Measurements from ENCODE around the gene VGLL1. TPM values are rescaled to one million over a fixed set of nuclear protein-coding genes. Genes with fewer than 3 reads are reported as not detected.
A peak's percentile ranks its signal among the peaks of the same experiment; 100 is the strongest.

VGLL1 gene
- total RNA-seq, 5 donors from 2014 or later (not counting 1 experiment from before 2014, with no cell fraction given), result not detected

DNA sequence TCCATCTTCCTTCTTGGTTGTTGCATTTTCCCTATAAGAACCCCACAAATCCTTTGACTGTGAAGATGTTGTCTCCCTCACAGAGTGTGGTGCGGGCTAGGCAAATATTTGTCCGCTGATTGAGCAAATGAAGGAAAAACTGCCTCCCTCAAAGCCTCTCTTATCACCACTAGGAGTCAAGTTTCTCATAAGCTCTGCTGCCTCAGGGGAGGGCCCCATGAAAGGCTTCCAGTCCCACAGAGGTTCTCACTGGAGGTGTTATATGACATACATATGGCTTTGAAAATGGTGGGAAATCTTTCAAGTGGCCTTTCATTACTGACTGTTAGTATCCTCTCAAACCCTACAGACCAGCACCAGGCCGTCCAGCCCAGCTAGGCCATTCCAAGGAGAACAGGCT, 9.3 kb downstream of the VGLL1 start:
- POLR2A ChIA-PET, result no interaction called here
- Mint-ChIP-seq H3K4me3 (no peak overlapping the region), H3K4me1 (peaks cover 26 to 36% (median 34%) of the 10 kb centered on the region in 3 donors), H3K36me3 (no peaks in the 10 kb centered on the region), H3K27ac (no peak overlapping the region), H3K27me3 (peaks cover 0 to 25% of the 10 kb centered on the region in 2 donors), H3K9me3 (no peaks in the 10 kb centered on the region)
- no peak for DNase-seq
- H3K36me3 ChIP-seq (ENCODE audit: control insufficient read depth in 2 of 2, extremely low read depth in 1 of 2, insufficient read depth in 1 of 2, low read length in 1 of 2), result no peaks in the 10 kb centered on the region
- no peak overlapping the region for H3K27ac ChIP-seq (ENCODE audit: low read length)
- CTCF ChIA-PET, result no interaction called here
- H3K4me1 ChIP-seq (ENCODE audit: control insufficient read depth in 1 of 2, extremely low read depth in 1 of 2, insufficient read depth in 2 of 2, low read length in 2 of 2), result peaks cover 4 to 14% of the 10 kb centered on the region in 2 experiments
- no CpG with 5 or more reads among the region's 3 CpGs for WGBS (ENCODE audit: insufficient coverage)
- H3K4me3 ChIP-seq (ENCODE audit: control insufficient read depth in 1 of 2, extremely low read depth in 1 of 2, low read length in 1 of 2), result no peak overlapping the region
- H3K9me3 ChIP-seq, result no peaks in the 10 kb centered on the region
- ATAC-seq (replicated peaks in 1 of 4), result no peak
- H3K27me3 ChIP-seq (replicated peaks in 1 of 2; ENCODE audit: control insufficient read depth in 2 of 2, extremely low read depth in 1 of 2, insufficient read depth in 2 of 2, low read length in 1 of 2), result no peaks in the 10 kb centered on the region

DNA sequence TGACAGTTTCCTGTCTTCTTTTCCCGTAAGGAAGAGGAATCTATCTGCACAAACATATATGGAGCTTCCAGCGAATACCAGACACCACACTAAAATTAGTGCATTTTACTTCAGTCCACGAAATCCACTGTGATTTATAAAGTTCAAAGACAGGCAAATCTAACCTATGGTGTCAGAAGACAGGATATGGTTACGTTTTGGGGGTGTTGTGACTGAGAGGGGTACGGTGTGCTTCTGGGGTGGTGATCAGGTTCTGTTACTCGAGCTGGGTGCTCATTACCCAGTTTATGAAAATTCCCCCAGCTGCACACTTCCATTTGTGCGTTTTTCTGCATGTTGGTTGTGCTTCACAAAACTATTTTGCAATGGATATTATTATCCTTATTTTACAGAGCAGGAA, 10.3 kb downstream of the VGLL1 start:
- H3K27ac Mint-ChIP-seq, result peak overlapping the region in 1 of 2 donors; percentile 36
- H3K36me3 ChIP-seq (ENCODE audit: control insufficient read depth in 2 of 2, extremely low read depth in 1 of 2, insufficient read depth in 1 of 2, low read length in 1 of 2), result no peaks in the 10 kb centered on the region
- no peak overlapping the region for H3K27ac ChIP-seq (ENCODE audit: low read length)
- ATAC-seq (replicated peaks in 1 of 4) (peak in 3 of 4 experiments; percentile 50 to 77 (median 51)), DNase-seq (peak in 3 of 35 experiments; percentile 1 to 12 (median 1))
- no peaks in the 10 kb centered on the region for H3K9me3 ChIP-seq
- no peaks in the 10 kb centered on the region for H3K9me3 Mint-ChIP-seq
- peaks cover 0 to 22% of the 10 kb centered on the region in 2 donors for H3K27me3 Mint-ChIP-seq
- no peaks in the 10 kb centered on the region for H3K36me3 Mint-ChIP-seq
- H3K4me3 ChIP-seq (ENCODE audit: control insufficient read depth in 1 of 2, extremely low read depth in 1 of 2, low read length in 1 of 2), result no peak overlapping the region
- no CpG with 5 or more reads among the region's 7 CpGs for WGBS (ENCODE audit: insufficient coverage)
- CTCF ChIA-PET, result no interaction called here
- H3K4me3 Mint-ChIP-seq, result no peak overlapping the region
- H3K4me1 ChIP-seq (ENCODE audit: control insufficient read depth in 1 of 2, extremely low read depth in 1 of 2, insufficient read depth in 2 of 2, low read length in 2 of 2), result peaks cover 4 to 22% of the 10 kb centered on the region in 2 experiments
- H3K4me1 Mint-ChIP-seq, result peaks cover 36 to 46% (median 44%) of the 10 kb centered on the region in 3 donors
- no peaks in the 10 kb centered on the region for H3K27me3 ChIP-seq (replicated peaks in 1 of 2; ENCODE audit: control insufficient read depth in 2 of 2, extremely low read depth in 1 of 2, insufficient read depth in 2 of 2, low read length in 1 of 2)
- POLR2A ChIA-PET, result interaction anchor here (0.6 to 0.7 kb wide), 2 partner anchors 46 to 139 kb away, joined by 3 read pairs; no protein-coding TSS in a partner anchor

DNA sequence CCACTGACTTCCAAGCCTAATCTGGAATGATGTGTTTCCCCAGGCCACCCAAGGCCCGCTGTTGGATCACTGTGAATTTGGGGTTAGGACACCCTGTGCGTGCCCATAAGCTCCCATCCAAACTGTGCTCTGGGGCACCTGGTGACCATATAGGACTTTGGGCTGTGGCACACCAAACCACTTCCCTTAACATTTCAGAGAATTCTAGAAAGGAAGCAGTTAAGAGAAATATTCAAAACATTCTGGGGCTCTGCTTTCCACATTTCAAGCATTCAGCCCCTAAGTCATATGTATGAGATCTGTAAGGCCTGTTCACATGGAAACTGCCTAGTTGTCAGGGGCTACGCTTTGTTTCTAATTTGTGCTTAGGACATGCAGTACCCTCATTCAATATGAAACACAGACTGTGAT, 14.4 kb downstream of the VGLL1 start:
- Mint-ChIP-seq H3K27me3 (peaks cover 0 to 7% of the 10 kb centered on the region in 2 donors), H3K4me1 (peaks cover 39 to 57% (median 55%) of the 10 kb centered on the region in 3 donors), H3K27ac (peak overlapping the region; percentile 83 to 89), H3K36me3 (no peaks in the 10 kb centered on the region), H3K9me3 (no peaks in the 10 kb centered on the region), H3K4me3 (peak overlapping the region in 1 of 3 donors; percentile 34)
- H3K9me3 ChIP-seq, result no peaks in the 10 kb centered on the region
- H3K36me3 ChIP-seq (ENCODE audit: control insufficient read depth in 2 of 2, extremely low read depth in 1 of 2, insufficient read depth in 1 of 2, low read length in 1 of 2), result no peaks in the 10 kb centered on the region
- CTCF ChIA-PET, result no interaction called here
- DNase-seq (peak in 3 of 35 experiments; percentile 0 to 12 (median 4)), ATAC-seq (replicated peaks in 1 of 4) (peak; percentile 37 to 79 (median 76))
- H3K4me3 ChIP-seq (ENCODE audit: control insufficient read depth in 1 of 2, extremely low read depth in 1 of 2, low read length in 1 of 2), result no peak overlapping the region
- peak overlapping the region; percentile 78 for H3K27ac ChIP-seq (ENCODE audit: low read length)
- no CpG with 5 or more reads among the region's 3 CpGs for WGBS (ENCODE audit: insufficient coverage)
- H3K27me3 ChIP-seq (replicated peaks in 1 of 2; ENCODE audit: control insufficient read depth in 2 of 2, extremely low read depth in 1 of 2, insufficient read depth in 2 of 2, low read length in 1 of 2), result no peaks in the 10 kb centered on the region
- POLR2A ChIA-PET, result no interaction called here
- peaks cover 4 to 28% of the 10 kb centered on the region in 2 experiments for H3K4me1 ChIP-seq (ENCODE audit: control insufficient read depth in 1 of 2, extremely low read depth in 1 of 2, insufficient read depth in 2 of 2, low read length in 2 of 2)

DNA sequence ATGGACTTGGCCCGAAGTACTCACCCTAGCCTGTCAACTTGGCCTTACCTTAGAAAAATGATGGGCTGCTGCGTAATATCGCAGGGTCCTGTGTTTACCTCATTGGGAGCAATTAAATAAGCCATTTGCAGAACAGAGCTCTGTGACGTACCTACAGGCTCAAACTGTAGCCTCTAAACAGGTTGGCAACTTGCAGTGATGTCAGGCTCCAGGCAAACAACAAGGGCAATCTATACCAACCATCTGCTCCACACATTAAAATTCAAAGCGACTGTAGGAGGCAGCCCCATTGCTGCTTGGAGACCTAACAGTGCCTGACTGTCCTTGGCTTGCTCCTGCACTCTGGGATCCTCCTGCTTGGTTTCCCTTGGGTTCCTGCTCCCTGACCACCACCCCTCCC, 17.2 kb downstream of the VGLL1 start:
- Mint-ChIP-seq H3K36me3 (no peaks in the 10 kb centered on the region), H3K27me3 (no peaks in the 10 kb centered on the region), H3K4me3 (no peak overlapping the region), H3K9me3 (no peaks in the 10 kb centered on the region), H3K4me1 (peaks cover 33 to 42% (median 41%) of the 10 kb centered on the region in 3 donors), H3K27ac (no peak overlapping the region)
- H3K27me3 ChIP-seq (replicated peaks in 1 of 2; ENCODE audit: control insufficient read depth in 2 of 2, extremely low read depth in 1 of 2, insufficient read depth in 2 of 2, low read length in 1 of 2), result no peaks in the 10 kb centered on the region
- POLR2A ChIA-PET, result no interaction called here
- CTCF ChIA-PET, result no interaction called here
- WGBS (ENCODE audit: insufficient coverage), result 86% methylated on average over 1 of the region's 5 CpGs
- H3K36me3 ChIP-seq (ENCODE audit: control insufficient read depth in 2 of 2, extremely low read depth in 1 of 2, insufficient read depth in 1 of 2, low read length in 1 of 2), result no peaks in the 10 kb centered on the region
- no peak for DNase-seq
- no peaks in the 10 kb centered on the region for H3K9me3 ChIP-seq
- no peak overlapping the region for H3K4me3 ChIP-seq (ENCODE audit: control insufficient read depth in 1 of 2, extremely low read depth in 1 of 2, low read length in 1 of 2)
- no peak overlapping the region for H3K27ac ChIP-seq (ENCODE audit: low read length)
- H3K4me1 ChIP-seq (ENCODE audit: control insufficient read depth in 1 of 2, extremely low read depth in 1 of 2, insufficient read depth in 2 of 2, low read length in 2 of 2), result peaks cover 4 to 24% of the 10 kb centered on the region in 2 experiments
- no peak for ATAC-seq (replicated peaks in 1 of 4)

DNA sequence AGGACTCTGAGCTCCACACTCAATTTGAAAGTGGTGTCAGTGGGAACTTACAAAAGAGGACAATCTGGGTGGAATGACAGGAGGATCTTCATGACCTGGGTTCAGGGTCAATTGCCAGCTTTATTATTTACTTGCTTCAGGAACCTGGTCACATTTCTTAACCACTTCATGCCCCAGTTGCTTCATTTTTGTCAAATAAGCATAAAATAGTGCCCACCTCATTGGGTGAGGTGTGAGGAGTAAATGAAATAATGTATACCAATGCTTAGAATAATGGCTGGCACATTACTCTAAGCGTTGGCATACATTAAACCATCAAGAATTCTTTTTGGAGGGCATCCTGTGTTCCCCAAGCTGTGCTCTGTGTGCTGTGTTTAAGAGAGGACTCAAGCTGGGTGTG, 19.4 kb downstream of the VGLL1 start:
- H3K27me3 Mint-ChIP-seq, result no peaks in the 10 kb centered on the region
- WGBS (ENCODE audit: insufficient coverage), result no CpG with 5 or more reads among the region's 1 CpG

DNA sequence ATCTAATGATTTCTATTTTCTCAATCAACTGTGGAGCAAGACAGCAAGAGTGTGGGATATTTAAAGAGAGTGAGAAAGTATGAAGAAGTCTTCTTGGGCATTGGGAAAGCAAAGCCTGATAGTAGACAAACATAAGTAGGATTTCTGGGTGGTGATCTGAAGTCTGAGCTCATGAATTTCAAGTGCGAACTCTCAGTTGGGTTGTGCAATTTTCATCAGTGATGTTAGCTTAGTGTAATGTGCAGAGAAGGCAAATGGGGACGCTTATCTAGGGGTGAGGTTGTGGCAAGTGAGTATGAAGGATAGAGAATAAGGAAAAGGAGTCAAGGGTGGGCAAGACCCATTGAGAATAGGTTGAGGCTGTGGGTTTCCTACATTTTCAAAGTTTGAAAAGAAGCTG, 23.7 kb downstream of the VGLL1 start:
- Mint-ChIP-seq H3K4me3 (no peak overlapping the region), H3K27me3 (no peaks in the 10 kb centered on the region), H3K4me1 (no peaks in the 10 kb centered on the region), H3K27ac (no peak overlapping the region), H3K9me3 (no peaks in the 10 kb centered on the region), H3K36me3 (no peaks in the 10 kb centered on the region)
- no peak for DNase-seq
- Histone ChIP-seq H3K4me1 (ENCODE audit: control insufficient read depth in 1 of 2, extremely low read depth in 1 of 2, insufficient read depth in 2 of 2, low read length in 2 of 2) (no peaks in the 10 kb centered on the region), H3K27ac (ENCODE audit: low read length) (no peak overlapping the region), H3K9me3 (no peaks in the 10 kb centered on the region), H3K4me3 (ENCODE audit: control insufficient read depth in 1 of 2, extremely low read depth in 1 of 2, low read length in 1 of 2) (no peak overlapping the region), H3K36me3 (ENCODE audit: control insufficient read depth in 2 of 2, extremely low read depth in 1 of 2, insufficient read depth in 1 of 2, low read length in 1 of 2) (no peaks in the 10 kb centered on the region), H3K27me3 (replicated peaks in 1 of 2; ENCODE audit: control insufficient read depth in 2 of 2, extremely low read depth in 1 of 2, insufficient read depth in 2 of 2, low read length in 1 of 2) (no peaks in the 10 kb centered on the region)
- ATAC-seq (replicated peaks in 1 of 4), result no peak
- ChIA-PET CTCF (interaction anchor here in 1 of 2 donors (0.5 to 0.9 kb wide), 2 partner anchors 138 to 139 kb away, joined by 3 read pairs; no protein-coding TSS in a partner anchor), POLR2A (no interaction called here)
- 100% methylated on average over 1 of the region's 2 CpGs for WGBS (ENCODE audit: insufficient coverage)

More for the DNA sequence above, 19.4 kb downstream of the VGLL1 start:
- Histone ChIP-seq H3K4me3 (ENCODE audit: control insufficient read depth in 1 of 2, extremely low read depth in 1 of 2, low read length in 1 of 2) (no peak overlapping the region), H3K27ac (ENCODE audit: low read length) (no peak overlapping the region), H3K36me3 (ENCODE audit: control insufficient read depth in 2 of 2, extremely low read depth in 1 of 2, insufficient read depth in 1 of 2, low read length in 1 of 2) (no peaks in the 10 kb centered on the region), H3K9me3 (no peaks in the 10 kb centered on the region), H3K27me3 (replicated peaks in 1 of 2; ENCODE audit: control insufficient read depth in 2 of 2, extremely low read depth in 1 of 2, insufficient read depth in 2 of 2, low read length in 1 of 2) (no peaks in the 10 kb centered on the region), H3K4me1 (ENCODE audit: control insufficient read depth in 1 of 2, extremely low read depth in 1 of 2, insufficient read depth in 2 of 2, low read length in 2 of 2) (peaks cover 0 to 13% of the 10 kb centered on the region in 2 experiments)
- ATAC-seq (replicated peaks in 1 of 4) (no peak), DNase-seq (no peak)
- Mint-ChIP-seq H3K27ac (no peak overlapping the region), H3K36me3 (no peaks in the 10 kb centered on the region), H3K9me3 (no peaks in the 10 kb centered on the region), H3K4me1 (peaks cover 12 to 22% (median 20%) of the 10 kb centered on the region in 3 donors), H3K4me3 (no peak overlapping the region)
- ChIA-PET CTCF (no interaction called here), POLR2A (no interaction called here)
